HepG2 (cell line): ENCODE data around the gene KANSL3. TPM values are rescaled to one million over a fixed set of nuclear protein-coding genes. Genes with fewer than 3 reads are reported as not detected.

Experiments
- FOXK2 ChIP-seq: fragments of 450-650 bp; IDR thresholded peaks from 2 replicates; pipeline ENCODE4 v1.6.1; 2016
- JUND ChIP-seq: sonication (generic); formaldehyde crosslinking; IDR thresholded peaks from 2 replicates; pipeline ENCODE4 v1.8.0; 2022; ENCODE audit warnings: mild to moderate bottlenecking, missing genetic modification reagents
- NR1H2 ChIP-seq: sonication (generic); formaldehyde crosslinking; IDR thresholded peaks from 2 replicates; pipeline ENCODE4 v1.8.1; 2022; ENCODE audit warnings: low read depth, missing genetic modification reagents, borderline replicate concordance
- ZNF749 ChIP-seq: sonication (generic); formaldehyde crosslinking; IDR thresholded peaks from 2 replicates; pipeline ENCODE4 v1.8.0; 2022; ENCODE audit warnings: mild to moderate bottlenecking, missing genetic modification reagents, moderate library complexity, borderline replicate concordance
- polyA plus RNA-seq, 8 experiments: library from polyadenylated mRNA; depleted of rRNA in 3 of 8; stranded (reverse) in 7 of 8; unstranded in 1 of 8; fragments of >200 nt; fragmentation: Illumina TruSeq in 4 of 8; extraction: Trizol in 4 of 8; gene quantifications; 2 replicates each; pipeline versions ENCODE4 v1.2.1 to v1.2.3, GENCODE V29; 2011 to 2016; ENCODE audit warnings: low read depth in 4 of 8, missing spikeins in 1 of 8, mixed read lengths in 1 of 8; ENCODE audit not compliant: insufficient read depth in 1 of 8
- total RNA-seq, 5 experiments: library from RNA; depleted of rRNA; stranded (reverse); fragments of >200 nt; fragmentation: Illumina TruSeq; extraction: Trizol; gene quantifications; 2 replicates each; pipeline ENCODE4 v1.2.3, GENCODE V29; 2016; ENCODE audit warnings: low read depth in 1 of 5
- TF ChIP-seq, protein P1 (sequence below): sonication (generic); formaldehyde crosslinking; IDR thresholded peaks from 2 replicates; pipeline ENCODE4 v1.4.0; 2020; ENCODE audit warnings: mild to moderate bottlenecking, missing genetic modification reagents, borderline replicate concordance
- TF ChIP-seq, protein P2 (sequence below): sonication (generic); formaldehyde crosslinking; IDR thresholded peaks from 2 replicates; pipeline ENCODE4 v1.8.0; 2023; ENCODE audit warnings: mild to moderate bottlenecking, missing genetic modification reagents
- TF ChIP-seq, protein P3 (sequence below): sonication (generic); formaldehyde crosslinking; IDR thresholded peaks from 2 replicates; pipeline ENCODE4 v1.4.0; 2020; ENCODE audit warnings: missing genetic modification reagents; ENCODE audit errors: not compliant biosample characterization

KANSL3 gene
- total and polyA plus RNA-seq, 2 of the 13 experiments (the other 11 are each of a cell fraction or from before 2014, with no cell fraction given), result 20.8 to 37.3 TPM

DNA sequence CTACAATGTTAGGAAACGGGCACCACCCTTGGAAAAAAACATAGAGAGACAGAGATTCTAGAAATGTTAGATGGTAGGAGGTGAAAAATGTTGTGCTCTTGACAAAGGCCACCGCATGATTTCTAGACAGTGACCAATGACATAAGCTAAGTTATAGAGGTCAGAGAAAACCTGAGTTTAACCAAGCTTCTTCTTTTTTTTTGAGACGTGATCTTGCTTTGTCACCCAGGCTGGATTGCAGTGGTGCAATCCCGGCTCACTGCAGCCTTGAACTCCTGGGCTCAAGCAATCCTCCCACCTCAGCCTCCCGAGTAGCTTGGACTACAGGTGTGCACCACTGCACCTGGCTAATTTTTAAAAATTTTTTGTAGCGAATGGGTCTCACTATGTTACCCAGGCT is 17.4 kb upstream of the KANSL3 start (continued):
- TF ChIP-seq, protein P1, sequence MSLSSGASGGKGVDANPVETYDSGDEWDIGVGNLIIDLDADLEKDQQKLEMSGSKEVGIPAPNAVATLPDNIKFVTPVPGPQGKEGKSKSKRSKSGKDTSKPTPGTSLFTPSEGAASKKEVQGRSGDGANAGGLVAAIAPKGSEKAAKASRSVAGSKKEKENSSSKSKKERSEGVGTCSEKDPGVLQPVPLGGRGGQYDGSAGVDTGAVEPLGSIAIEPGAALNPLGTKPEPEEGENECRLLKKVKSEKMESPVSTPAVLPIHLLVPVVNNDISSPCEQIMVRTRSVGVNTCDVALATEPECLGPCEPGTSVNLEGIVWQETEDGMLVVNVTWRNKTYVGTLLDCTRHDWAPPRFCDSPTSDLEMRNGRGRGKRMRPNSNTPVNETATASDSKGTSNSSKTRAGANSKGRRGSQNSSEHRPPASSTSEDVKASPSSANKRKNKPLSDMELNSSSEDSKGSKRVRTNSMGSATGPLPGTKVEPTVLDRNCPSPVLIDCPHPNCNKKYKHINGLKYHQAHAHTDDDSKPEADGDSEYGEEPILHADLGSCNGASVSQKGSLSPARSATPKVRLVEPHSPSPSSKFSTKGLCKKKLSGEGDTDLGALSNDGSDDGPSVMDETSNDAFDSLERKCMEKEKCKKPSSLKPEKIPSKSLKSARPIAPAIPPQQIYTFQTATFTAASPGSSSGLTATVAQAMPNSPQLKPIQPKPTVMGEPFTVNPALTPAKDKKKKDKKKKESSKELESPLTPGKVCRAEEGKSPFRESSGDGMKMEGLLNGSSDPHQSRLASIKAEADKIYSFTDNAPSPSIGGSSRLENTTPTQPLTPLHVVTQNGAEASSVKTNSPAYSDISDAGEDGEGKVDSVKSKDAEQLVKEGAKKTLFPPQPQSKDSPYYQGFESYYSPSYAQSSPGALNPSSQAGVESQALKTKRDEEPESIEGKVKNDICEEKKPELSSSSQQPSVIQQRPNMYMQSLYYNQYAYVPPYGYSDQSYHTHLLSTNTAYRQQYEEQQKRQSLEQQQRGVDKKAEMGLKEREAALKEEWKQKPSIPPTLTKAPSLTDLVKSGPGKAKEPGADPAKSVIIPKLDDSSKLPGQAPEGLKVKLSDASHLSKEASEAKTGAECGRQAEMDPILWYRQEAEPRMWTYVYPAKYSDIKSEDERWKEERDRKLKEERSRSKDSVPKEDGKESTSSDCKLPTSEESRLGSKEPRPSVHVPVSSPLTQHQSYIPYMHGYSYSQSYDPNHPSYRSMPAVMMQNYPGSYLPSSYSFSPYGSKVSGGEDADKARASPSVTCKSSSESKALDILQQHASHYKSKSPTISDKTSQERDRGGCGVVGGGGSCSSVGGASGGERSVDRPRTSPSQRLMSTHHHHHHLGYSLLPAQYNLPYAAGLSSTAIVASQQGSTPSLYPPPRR, result no peak
- TF ChIP-seq, protein P2, sequence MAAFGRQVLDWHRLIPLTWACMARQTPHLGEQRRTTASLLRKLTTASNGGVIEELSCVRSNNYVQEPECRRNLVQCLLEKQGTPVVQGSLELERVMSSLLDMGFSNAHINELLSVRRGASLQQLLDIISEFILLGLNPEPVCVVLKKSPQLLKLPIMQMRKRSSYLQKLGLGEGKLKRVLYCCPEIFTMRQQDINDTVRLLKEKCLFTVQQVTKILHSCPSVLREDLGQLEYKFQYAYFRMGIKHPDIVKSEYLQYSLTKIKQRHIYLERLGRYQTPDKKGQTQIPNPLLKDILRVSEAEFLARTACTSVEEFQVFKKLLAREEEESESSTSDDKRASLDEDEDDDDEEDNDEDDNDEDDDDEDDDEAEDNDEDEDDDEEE, result no peak
- TF ChIP-seq FOXK2 (no peak), NR1H2 (CRISPR knock-in tag) (no peak), JUND (no peak), ZNF749 (CRISPR knock-in tag) (no peak)
- TF ChIP-seq, protein P3, sequence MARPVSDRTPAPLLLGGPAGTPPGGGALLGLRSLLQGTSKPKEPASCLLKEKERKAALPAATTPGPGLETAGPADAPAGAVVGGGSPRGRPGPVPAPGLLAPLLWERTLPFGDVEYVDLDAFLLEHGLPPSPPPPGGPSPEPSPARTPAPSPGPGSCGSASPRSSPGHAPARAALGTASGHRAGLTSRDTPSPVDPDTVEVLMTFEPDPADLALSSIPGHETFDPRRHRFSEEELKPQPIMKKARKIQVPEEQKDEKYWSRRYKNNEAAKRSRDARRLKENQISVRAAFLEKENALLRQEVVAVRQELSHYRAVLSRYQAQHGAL (CRISPR knock-in tag), result no peak
